ENCODE data around the gene OPN4.

OPN4 gene

DNA sequence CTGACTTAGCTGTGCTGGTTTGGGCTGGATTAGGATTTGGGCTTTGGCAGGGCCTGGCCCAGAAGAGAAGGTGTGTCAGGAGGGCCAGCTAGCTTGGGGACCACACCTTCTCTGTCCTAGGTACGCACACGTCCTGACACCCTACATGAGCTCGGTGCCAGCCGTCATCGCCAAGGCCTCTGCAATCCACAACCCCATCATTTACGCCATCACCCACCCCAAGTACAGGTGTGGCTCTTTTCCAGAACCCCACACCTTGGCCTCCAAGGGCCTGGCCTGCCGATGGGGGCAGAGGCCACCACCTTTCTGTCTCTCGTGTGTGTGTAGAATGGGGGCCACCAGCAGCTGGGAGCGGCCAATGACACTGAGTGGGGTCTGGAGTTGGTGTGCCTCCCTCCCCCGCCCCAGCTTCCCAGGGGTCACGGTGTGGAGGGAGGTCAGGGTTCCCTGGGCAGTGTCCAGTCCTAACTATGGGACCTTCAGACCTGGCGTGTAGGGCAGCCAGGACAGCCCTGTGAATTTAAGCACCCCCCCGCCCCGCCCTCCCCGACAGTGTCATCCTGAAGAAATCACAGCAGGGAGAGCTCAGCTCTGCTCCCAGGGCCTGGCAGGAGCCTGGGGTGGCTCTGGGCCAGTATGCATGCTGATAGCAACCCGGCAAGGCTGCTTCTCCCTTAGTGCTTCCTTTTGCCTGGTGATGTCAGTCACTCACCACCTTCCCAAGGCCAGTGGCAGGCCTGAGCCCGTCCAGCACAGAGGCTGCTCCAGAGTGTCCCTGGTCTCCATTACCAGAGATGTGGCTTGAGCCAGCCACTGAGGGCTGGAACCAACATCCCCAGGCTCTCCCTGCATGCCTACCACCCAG is 7.0 kb downstream of the OPN4 start:
- no peak for DNase-seq (ENCODE audit: low read depth, low spot score)
- H3K4me3 ChIP-seq (ENCODE audit: low read depth, low read length), result no peak overlapping the region
- in situ Hi-C loops (cut with HindIII; ENCODE audit: low sequenced_read_pairs), result no loop called here
- TF ChIP-seq, protein P1, sequence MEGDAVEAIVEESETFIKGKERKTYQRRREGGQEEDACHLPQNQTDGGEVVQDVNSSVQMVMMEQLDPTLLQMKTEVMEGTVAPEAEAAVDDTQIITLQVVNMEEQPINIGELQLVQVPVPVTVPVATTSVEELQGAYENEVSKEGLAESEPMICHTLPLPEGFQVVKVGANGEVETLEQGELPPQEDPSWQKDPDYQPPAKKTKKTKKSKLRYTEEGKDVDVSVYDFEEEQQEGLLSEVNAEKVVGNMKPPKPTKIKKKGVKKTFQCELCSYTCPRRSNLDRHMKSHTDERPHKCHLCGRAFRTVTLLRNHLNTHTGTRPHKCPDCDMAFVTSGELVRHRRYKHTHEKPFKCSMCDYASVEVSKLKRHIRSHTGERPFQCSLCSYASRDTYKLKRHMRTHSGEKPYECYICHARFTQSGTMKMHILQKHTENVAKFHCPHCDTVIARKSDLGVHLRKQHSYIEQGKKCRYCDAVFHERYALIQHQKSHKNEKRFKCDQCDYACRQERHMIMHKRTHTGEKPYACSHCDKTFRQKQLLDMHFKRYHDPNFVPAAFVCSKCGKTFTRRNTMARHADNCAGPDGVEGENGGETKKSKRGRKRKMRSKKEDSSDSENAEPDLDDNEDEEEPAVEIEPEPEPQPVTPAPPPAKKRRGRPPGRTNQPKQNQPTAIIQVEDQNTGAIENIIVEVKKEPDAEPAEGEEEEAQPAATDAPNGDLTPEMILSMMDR (IDR thresholded peaks at IDR 0.05; ENCODE audit: low read depth, low read length), result no peak

DNA sequence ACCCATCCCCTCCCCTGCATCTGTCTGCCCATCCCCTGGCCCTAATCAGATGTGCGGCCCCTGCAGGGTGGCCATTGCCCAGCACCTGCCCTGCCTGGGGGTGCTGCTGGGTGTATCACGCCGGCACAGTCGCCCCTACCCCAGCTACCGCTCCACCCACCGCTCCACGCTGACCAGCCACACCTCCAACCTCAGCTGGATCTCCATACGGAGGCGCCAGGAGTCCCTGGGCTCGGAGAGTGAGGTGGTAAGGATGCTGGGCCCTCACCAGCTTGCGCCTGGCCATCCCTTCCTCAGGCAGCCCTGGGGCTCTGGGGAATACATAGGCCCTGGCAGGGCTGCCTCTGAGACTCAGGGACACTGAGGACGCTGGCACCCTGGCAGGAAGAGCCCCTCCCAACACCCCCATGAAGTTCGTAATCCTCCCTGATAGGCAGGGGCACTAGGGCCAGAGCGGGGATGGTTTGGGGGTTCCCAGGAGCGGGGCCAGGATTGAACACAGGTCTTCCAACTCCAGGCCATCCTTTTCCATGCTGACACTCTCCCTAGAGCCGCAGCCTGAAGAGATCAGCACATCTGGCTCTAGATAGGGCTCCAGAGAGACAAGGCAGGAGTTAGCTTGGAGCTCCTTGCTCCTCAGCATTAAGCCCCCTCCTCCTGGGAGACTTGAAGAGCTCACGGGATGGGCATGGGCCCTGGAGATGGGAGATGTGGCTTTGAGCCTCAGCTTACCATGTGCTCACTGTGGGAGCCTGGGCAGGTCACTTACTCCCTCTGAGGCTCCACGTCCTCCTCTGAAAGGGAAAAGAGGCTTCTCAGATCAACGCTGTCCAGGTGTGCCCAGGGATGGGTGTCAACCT is 8.1 kb downstream of the OPN4 start:
- in situ Hi-C loops (cut with HindIII; ENCODE audit: low sequenced_read_pairs), result no loop called here
- DNase-seq (ENCODE audit: low read depth, low spot score), result no peak
- no peak overlapping the region for H3K4me3 ChIP-seq (ENCODE audit: low read depth, low read length)
- TF ChIP-seq, protein P1 (IDR thresholded peaks at IDR 0.05; ENCODE audit: low read depth, low read length), result no peak

DNA sequence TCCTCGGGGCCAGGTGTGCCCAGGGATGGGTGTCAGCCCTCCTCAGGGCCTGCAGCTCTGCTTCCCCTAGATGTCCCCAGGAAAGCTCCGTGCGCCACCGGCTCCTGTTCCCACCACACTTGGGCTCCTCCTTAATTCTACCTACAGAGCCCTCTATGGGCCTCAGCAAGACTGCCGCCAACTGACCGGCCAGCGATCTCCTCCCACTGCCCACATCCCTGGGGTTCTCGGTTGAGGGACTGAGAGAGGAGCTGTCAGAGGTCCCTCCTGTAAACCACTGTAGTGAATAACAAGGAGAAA is 8.6 kb downstream of the OPN4 start:
- in situ Hi-C loops (cut with HindIII; ENCODE audit: low sequenced_read_pairs), result no loop called here
- no peak overlapping the region for H3K4me3 ChIP-seq (ENCODE audit: low read depth, low read length)
- DNase-seq (ENCODE audit: low read depth, low spot score), result no peak
- TF ChIP-seq, protein P1 (IDR thresholded peaks at IDR 0.05; ENCODE audit: low read depth, low read length), result no peak

DNA sequence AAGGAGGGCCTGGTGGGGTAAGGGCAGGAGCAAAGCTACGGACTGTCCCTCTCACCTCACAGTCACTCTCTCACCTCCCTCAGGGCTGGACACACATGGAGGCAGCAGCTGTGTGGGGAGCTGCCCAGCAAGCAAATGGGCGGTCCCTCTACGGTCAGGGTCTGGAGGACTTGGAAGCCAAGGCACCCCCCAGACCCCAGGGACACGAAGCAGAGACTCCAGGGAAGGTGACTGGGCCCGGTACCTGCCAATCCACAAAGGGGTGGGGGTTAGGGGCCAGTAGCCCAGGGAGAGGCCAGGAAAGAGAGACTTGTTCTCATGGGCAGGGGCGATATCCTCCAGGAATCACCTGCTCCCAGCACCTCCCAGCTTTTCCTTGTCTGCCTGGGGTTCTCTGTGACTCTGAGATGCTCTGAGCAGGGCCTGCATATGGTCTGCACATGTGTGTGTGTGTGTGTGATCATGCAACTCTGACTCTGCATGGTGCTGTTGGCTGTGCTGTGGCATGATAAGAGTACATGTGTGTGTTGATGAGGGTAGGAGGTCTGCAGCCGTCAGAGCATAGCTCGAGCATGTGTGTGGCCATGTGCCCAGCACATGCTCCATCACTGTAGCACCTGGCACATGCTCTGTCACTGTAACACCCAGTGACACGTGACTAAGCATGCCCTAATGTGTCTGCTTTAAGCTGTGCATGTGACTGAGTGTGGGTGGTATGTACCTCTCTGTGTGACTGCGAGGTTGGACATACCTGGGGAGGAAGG is 9.4 kb downstream of the OPN4 start:
- in situ Hi-C loops (cut with HindIII; ENCODE audit: low sequenced_read_pairs), result no loop called here
- TF ChIP-seq, protein P1 (IDR thresholded peaks at IDR 0.05; ENCODE audit: low read depth, low read length), result no peak
- no peak for DNase-seq (ENCODE audit: low read depth, low spot score)
- H3K4me3 ChIP-seq (ENCODE audit: low read depth, low read length), result no peak overlapping the region

DNA sequence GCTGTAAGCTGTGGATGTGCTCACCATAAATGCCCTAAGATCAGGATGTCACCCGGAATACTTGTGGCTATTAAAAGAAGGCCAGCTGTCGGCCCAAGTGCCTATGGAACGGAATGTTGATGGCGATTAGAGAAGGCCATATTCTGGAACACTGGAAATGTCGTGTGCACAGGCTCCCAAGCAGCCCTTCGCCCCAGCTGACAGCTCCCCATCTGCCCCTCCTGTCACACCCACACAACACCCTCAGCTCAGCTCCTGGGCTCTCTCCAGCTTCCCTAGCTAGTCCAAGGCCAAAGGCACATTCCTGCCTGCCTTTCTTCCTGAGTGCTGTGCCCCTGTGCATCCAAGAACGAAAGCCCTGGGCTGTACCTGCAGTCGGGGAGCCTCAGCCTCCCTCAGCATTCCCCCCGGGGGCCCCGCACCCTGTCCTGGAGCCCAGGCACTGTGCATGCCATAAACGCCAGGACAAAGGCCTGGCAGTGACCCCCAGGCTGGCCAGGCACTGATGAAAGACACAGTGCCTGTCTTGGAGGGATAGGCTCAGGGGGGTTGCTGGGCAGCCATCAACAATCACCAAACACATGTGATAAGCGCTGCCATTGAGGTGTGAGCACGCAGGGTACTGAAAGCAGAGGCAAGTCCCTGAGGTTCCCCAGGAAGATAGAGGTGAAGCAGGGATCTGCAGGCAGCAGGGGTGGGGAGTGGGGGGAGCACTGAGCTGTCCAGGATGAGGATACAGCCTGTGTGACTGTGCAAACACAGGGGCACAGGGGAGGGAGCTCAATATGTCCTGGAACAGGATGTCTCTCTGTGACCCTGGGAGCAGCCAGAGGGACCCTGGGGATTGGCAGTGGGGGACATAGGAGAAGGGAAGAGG is 10.2 kb downstream of the OPN4 start:
- in situ Hi-C loops (cut with HindIII; ENCODE audit: low sequenced_read_pairs), result no loop called here
- no peak for DNase-seq (ENCODE audit: low read depth, low spot score)
- TF ChIP-seq, protein P1 (IDR thresholded peaks at IDR 0.05; ENCODE audit: low read depth, low read length), result no peak
- no peak overlapping the region for H3K4me3 ChIP-seq (ENCODE audit: low read depth, low read length)
